Activated CD8-positive, alpha-beta T cell treated with anti-CD3 and anti-CD28 coated beads for 36 hours (primary cell): Measurements from ENCODE around the gene SP2. TPM values are rescaled to one million over a fixed set of nuclear protein-coding genes. Genes with fewer than 3 reads are reported as not detected.
A peak's percentile ranks its signal among the peaks of the same experiment; 100 is the strongest.

Experiments
- ATAC-seq: fragments of 200-7000 bp; cut with Tn5 transposase; one replicate; pipeline ENCODE4 v1.10.0; 2021; ENCODE audit warnings: mild to moderate bottlenecking, moderate library complexity
- CTCF ChIA-PET: fragments of 350-600 bp; sonication (Branson Sonifier 250); formaldehyde crosslinking; loops from one replicate; lab custom pipeline; 2021; ENCODE audit warnings: antibody characterized with exemption; lab: Charles Lee
- POLR2A ChIA-PET: fragments of 350-600 bp; sonication (Branson Sonifier 250); formaldehyde crosslinking; loops from one replicate; lab custom pipeline; 2021; ENCODE audit warnings: antibody characterized with exemption; lab: Charles Lee
- DNase-seq: peaks from one replicate; pipeline ENCODE4 v3.0.0-alpha.2; 2020
- H3K27ac Mint-ChIP-seq: one replicate; pipeline ENCODE4 v1.8.0; 2021; ENCODE audit warnings: mild to moderate bottlenecking, mixed read lengths
- H3K27me3 Mint-ChIP-seq: one replicate; pipeline ENCODE4 v1.8.0; 2021; ENCODE audit warnings: mixed read lengths
- H3K36me3 Mint-ChIP-seq: one replicate; pipeline ENCODE4 v1.8.0; 2021; ENCODE audit warnings: low read depth, mixed read lengths
- H3K4me1 Mint-ChIP-seq: one replicate; pipeline ENCODE4 v1.8.0; 2021; ENCODE audit warnings: low read depth, mixed read lengths
- H3K4me3 Mint-ChIP-seq: one replicate; pipeline ENCODE4 v1.8.0; 2021; ENCODE audit warnings: mild to moderate bottlenecking, moderate library complexity, mixed read lengths
- H3K9me3 Mint-ChIP-seq: one replicate; pipeline ENCODE4 v1.8.0; 2021; ENCODE audit warnings: mixed read lengths
- CTCF ChIP-seq: fragments of 200-600 bp; IDR thresholded peaks from one replicate; pipeline ENCODE4 v1.8.0; 2022; ENCODE audit warnings: antibody characterized with exemption, mild to moderate bottlenecking
- intact Hi-C: fragments of 100-400 bp; cut with micrococcal nuclease; formaldehyde crosslinking; loops from one replicate; pipeline ENCODE4 v1.10.0; 2022
- total RNA-seq, 2 experiments: library from RNA; stranded (reverse); gene quantifications; one replicate each; pipeline ENCODE4 v1.2.3, GENCODE V29; 2021

The SP2 gene
- total RNA-seq, 2 experiments from 2014 or later = 11.5 to 13.2 TPM

GRCh38 chr17:47879028-47879585 is 16.9 kb upstream of the SP2 start:
- Mint-ChIP-seq H3K27me3 (peaks cover 17% of the 10 kb centered on the region), H3K4me1 (peaks cover 12% of the 10 kb centered on the region), H3K36me3 (no peaks in the 10 kb centered on the region), H3K9me3 (no peaks in the 10 kb centered on the region), H3K4me3 (no peak overlapping the region), H3K27ac (no peak overlapping the region)
- POLR2A ChIA-PET = interaction anchor here (0.9 to 1.4 kb wide), 3 partner anchors 12 to 29 kb away, joined by 3 to 4 read pairs (median 3); no protein-coding TSS in a partner anchor
- CTCF ChIA-PET = interaction anchor here (2.1 to 18.8 kb wide), 2 partner anchors 10 to 35 kb away, joined by 10 to 586 read pairs; partner anchors contain the start of genes SCRN2 and SP6
- TF ChIP-seq CTCF = no peak
- intact Hi-C loops = no loop called here
- peak; percentile 65 for ATAC-seq
- DNase-seq = peak; percentile 17

- ChIA-PET POLR2A (interaction anchor here (0.9 to 1.4 kb wide), 3 partner anchors 11 to 30 kb away, joined by 3 to 4 read pairs (median 3); no protein-coding TSS in a partner anchor), CTCF (interaction anchor here (2.1 to 18.8 kb wide), 2 partner anchors 9 to 36 kb away, joined by 10 to 586 read pairs; partner anchors contain the start of genes SCRN2 and SP6)
- Mint-ChIP-seq H3K27me3 (peaks cover 15% of the 10 kb centered on the region), H3K4me3 (no peak overlapping the region), H3K9me3 (no peaks in the 10 kb centered on the region), H3K4me1 (peaks cover 18% of the 10 kb centered on the region), H3K36me3 (no peaks in the 10 kb centered on the region), H3K27ac (no peak overlapping the region)
- no peak for TF ChIP-seq CTCF
- intact Hi-C loops = no loop called here
- no peak for DNase-seq
- ATAC-seq = no peak
These were observed 16.1 kb upstream of the SP2 start for GRCh38 chr17:47879776-47880454.

GRCh38 chr17:47882247-47882646 is 13.8 kb upstream of the SP2 start:
- H3K9me3 Mint-ChIP-seq = no peaks in the 10 kb centered on the region
- H3K27me3 Mint-ChIP-seq = peaks cover 7% of the 10 kb centered on the region
- POLR2A ChIA-PET = interaction anchor here (0.6 to 2.0 kb wide), 3 partner anchors 10 to 41 kb away, joined by 3 to 7 read pairs (median 3); partner anchors contain the start of gene SCRN2
- no peak overlapping the region for H3K4me3 Mint-ChIP-seq
- no peak for DNase-seq
- no peaks in the 10 kb centered on the region for H3K36me3 Mint-ChIP-seq
- H3K4me1 Mint-ChIP-seq = peaks cover 25% of the 10 kb centered on the region
- CTCF ChIA-PET = interaction anchor here (1.5 to 18.8 kb wide), 2 partner anchors 8 to 39 kb away, joined by 4 to 586 read pairs; partner anchors contain the start of genes SCRN2 and SP6
- ATAC-seq = no peak
- no peak overlapping the region for H3K27ac Mint-ChIP-seq
- intact Hi-C loops = no loop called here
- no peak for TF ChIP-seq CTCF

GRCh38 chr17:47882695-47883588 is 13.1 kb upstream of the SP2 start:
- no peak overlapping the region for H3K4me3 Mint-ChIP-seq
- H3K27me3 Mint-ChIP-seq = peaks cover 7% of the 10 kb centered on the region
- TF ChIP-seq CTCF = no peak
- no peaks in the 10 kb centered on the region for H3K9me3 Mint-ChIP-seq
- POLR2A ChIA-PET = interaction anchor here (0.5 to 2.0 kb wide), 4 partner anchors 11 to 42 kb away, joined by 3 to 7 read pairs (median 3); partner anchors contain the start of gene SCRN2
- DNase-seq = no peak
- H3K27ac Mint-ChIP-seq = no peak overlapping the region
- CTCF ChIA-PET = interaction anchor here (1.5 to 18.8 kb wide), 2 partner anchors 10 to 39 kb away, joined by 3 to 586 read pairs; partner anchors contain the start of genes SCRN2 and SP6
- intact Hi-C loops = no loop called here
- H3K36me3 Mint-ChIP-seq = no peaks in the 10 kb centered on the region
- H3K4me1 Mint-ChIP-seq = peaks cover 25% of the 10 kb centered on the region
- no peak for ATAC-seq
